NCI-H2171 treated with DMSO at 0.1 percent for 48 hours (cell line): ENCODE results near the gene CFAP206.
"Not testable (repeated sequence)": the region's sequence is repeated elsewhere in the genome, so short reads cannot be mapped to it uniquely, and the experiment has no call there.

Experiments used
- DNase-seq: peaks from one replicate; lab custom pipeline; 2025; lab: John Stamatoyannopoulos, UW

The CFAP206 gene

DNA sequence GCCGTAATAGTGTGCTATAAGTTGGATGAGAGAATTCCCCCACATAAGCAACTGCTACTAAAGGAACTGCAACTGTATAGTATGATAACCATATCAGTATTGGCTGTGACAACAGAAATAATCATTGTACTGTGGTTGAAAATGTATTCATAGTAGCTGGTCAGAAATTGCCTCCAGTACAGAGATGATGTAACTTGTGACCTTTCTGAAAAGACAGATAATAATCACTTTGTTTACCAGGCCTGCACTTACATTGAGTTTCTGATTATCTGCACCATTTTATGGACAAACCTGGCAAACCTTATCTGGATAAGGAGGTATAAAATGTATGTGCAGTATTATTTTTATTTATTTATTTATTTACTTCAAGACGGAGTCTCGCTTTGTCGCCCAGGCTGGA is 19.0 kb downstream of the CFAP206 start:
- no peak for DNase-seq

DNA sequence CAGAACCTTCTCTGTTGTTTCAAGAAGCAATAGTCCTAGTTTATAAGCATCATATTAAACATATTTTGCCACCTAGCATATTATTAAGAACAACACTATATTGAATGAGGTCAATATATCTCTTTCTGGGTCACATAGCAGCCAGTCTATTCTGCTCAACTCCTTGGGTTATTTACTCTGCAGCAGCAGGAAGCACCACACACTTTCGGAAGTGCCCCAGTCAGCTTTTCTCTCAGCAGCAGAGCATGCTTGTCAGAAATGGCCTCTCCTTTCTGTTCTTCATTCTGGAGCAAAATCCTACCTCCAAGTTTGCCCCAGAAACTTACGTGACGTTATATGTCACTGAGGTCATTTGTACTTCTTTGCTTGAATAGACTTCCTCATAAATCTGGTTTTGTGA is 22.7 kb downstream of the CFAP206 start:
- no peak for DNase-seq

DNA sequence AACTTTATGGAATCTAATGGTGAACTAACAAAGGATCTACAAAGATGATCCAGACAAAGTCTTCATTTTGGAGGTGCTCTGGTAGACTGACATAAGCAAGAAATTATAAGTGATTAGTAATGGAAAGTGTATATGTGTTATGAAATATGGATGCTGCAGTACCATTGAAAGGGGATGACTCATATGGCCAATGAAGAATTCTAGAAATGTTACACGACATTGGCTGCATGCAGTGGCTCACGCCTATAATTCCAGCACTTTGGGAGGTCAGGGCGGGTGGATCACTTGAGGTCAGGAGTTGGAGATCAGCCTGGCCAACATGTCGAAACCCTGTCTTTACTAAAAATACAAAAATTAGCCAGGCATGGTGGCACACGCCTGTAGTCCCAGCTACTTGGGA is 23.5 kb downstream of the CFAP206 start:
- no peak for DNase-seq

DNA sequence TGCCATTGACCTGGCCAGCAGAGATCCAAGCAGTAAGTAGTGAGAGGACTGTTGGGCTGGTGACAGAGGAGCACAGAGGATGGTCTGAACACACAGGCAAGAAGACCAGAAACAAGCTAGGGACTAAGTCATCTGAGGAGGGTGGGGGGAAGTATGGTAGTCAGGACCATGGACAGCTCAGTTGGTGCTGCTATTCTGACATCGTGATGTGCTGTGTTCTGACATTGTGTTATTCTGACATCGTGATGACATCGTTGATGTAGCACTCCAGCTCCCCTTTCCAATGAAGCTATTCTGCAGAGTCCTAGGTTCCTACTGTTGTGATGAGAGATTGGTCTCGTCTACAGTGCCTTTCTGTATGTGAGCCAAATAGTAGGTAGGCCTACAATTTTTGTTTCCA is 28.7 kb downstream of the CFAP206 start:
- no peak for DNase-seq

DNA sequence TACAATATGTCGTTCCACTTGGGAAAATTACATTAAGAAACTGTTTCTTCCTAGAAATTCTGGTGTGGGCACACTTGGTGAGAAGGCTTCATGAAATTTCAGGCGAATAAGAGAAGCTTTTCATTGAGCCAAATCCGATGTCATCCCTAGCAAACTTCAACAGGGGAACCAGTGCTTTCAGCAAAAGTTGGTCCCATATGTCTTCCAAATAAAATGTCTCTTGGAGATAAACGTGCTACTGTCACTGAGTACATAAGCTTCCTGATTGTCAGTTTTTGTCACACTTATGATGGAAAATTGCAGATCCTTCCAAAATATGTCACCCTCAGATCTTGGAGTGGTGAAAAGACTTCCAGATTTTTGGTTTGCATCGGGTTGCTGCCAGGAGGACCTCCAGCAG is 33.9 kb downstream of the CFAP206 start:
- DNase-seq: no peak

DNA sequence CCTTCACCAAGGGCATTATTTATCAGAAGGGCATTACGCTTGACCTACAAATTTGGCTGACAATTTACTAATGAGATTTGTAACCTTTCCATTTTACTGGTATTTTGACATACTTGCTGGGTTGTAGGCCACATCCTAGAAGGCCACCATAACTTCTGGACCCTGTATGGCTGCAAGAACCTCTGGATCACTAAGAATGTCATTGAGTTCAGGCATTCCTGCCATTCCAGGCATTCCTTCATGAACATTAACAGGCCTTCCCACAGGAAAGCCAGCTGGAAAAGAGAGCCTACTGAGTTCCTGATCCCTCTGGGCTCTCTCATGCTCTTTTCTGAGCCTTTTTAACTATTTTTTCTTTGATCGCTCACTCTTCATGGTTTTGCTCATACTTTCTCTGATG is 36.6 kb downstream of the CFAP206 start:
- no peak for DNase-seq

DNA sequence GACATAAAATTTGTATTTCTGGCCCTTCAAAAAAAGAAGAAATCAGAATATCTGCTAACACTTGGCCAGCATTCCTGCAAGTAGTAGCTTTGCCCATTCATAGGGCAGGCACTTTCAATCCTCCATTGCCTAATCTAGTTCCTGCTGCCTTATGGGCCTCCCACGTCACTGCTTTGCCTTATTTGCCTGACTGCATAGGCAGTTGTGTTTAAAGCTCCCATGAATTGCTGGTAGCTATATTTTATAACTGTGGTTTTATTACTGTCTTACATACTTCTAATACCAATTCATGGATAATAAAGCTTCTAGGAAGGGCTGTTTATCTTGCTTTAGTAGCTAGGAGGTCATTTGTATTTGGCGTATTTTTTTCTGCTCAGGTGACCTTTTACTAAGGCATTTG is 57.3 kb downstream of the CFAP206 start:
- no peak for DNase-seq

DNA sequence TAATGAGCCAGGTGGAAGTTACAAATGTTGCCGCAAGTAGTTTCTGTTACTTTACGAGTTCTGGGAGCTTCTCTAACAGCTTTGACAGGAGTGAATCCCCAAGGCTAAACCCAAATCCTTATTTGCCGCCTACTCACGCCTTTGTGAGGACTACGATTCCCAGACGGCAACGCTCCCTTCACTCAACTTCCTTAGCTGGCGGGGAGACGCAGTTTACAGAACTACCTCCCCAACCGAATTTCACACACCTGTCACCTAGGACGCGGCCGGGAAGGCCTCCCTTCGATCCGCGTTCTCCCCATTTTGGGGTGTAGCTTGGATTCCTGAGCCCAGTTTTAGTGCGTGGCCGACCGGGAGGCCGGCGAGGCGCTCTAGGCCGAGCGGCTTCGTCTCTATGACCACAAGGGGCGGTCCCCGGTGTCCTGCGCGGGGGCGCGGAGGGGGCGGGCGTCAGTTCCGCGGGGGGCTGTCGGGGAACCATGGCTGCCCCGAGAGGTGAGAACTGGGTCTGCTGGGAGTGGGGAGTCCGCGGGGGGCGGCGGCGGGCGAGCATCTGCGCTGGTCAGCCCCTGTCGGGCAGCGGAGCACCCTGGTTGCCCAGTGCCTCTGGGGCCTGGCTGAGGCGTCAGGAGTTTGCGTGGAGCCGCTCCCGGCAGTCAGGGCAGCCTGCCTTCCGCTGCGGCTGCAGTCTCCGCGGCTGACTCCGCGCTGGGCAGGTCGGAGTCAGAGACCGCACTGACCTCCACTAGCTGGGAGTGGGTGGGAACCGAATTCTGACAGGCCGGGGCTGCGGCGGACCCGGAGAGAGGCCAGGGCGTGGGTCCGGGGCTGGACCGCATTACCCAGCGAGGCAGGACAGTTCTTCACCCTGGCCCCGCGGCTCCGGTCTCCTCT is 65.0 kb downstream of the CFAP206 start, which contains the start of gene SLC35A1:
Gene SLC35A1, plus strand, starts transcription at position 450 of the 894 bp plus-strand sequence. Its CDS starts 30 bp downstream, at position 480.
- DNase-seq: peak; percentile 83

DNA sequence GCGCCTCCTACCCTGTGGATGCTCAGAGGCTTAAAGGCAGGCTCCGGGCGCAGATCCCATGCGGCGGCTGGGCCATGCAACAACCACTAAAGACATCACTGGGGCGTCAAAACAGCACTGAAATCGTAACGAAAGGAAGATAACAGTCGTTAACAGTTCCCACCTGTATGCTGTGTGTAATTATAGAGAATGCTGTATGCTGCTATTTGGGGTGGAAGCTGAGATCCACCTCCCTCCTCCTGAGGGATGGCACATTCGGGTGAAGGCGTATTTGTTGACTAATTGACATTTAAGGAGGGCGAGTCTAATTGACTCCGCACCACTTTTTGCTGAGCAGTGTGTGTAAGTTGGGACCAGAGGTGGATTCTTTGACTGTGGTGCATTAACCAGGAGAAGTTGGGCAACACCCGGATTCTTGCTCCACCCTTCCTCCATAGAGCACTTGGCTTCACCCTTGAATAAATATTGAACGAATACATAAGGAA is 65.7 kb downstream of the CFAP206 start:
- DNase-seq: peak; percentile 67

DNA sequence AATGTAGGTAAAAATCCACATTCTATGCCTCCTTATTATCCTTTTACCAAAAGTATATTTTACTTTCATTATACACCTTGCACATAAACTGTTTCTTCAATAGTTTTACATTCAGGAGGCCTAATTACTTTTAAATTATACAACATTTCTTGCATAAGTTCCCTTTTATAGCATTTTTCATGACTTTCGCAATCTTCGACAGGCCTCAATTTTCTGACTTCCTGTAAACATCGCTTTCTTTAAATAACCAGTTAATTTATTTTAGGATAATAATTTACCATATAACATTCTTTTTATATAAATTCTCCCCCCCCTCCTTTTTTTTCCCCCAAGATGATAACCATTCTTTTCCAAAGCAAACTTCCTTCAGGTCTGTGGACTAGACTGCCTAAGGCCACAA is 74.2 kb downstream of the CFAP206 start:
- no peak for DNase-seq

DNA sequence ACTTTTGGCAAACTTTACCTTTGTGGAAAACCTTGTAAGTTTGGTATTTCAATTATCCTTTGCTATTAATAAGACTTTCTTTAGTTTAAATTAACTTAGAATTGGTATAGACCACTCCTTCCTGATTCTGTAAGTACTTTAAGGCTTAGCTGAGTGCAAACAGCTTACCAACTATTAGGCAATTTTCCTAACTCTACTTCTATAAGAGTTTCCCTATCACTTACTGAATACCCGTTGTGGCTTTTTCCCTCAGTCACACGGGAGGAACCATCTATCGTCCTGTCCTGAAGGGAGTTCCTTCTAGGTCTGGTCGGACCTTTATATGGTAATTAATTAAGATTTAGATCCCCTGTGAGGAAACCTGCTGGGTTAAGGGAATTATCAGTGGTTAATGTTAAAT is 74.6 kb downstream of the CFAP206 start:
- no peak for DNase-seq

DNA sequence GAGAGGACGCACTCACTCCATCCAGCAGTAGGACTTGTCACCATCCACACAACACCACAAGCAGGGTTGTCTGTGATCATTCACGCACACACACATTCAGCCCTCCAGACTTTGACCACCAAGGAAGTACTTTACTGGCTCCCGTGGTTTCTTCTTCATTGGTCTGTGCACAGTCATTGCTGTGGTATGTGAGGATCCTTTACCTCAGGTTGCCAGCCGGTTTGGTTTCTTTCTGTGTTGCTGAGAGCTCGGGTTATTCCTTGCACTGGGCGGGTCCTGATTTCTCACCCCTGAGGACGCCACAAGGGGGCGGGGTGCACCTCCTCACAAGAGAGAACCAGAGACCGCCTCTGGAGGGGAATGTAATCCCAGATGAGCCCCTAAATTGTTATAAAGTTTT is 76.2 kb downstream of the CFAP206 start:
- no peak for DNase-seq

DNA sequence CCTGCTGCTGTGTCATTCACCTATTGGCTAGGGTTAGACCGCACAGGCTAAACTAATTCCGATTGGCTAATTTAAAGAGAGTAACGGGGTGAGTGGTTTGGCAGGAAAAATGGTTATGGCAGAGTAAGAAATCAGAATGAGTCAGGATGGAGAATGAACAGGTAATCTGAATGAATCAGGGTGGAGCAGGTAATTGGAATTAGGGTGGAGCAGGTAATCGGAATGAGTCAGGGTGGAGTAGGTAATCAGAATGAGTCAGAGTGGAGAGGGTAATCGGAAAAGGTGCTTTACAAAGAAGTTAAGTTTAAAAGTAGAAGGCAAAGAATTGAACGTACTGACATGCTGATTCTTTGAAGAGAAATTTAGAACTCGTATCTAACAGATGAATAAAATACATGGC is 76.7 kb downstream of the CFAP206 start:
- DNase-seq: no peak

DNA sequence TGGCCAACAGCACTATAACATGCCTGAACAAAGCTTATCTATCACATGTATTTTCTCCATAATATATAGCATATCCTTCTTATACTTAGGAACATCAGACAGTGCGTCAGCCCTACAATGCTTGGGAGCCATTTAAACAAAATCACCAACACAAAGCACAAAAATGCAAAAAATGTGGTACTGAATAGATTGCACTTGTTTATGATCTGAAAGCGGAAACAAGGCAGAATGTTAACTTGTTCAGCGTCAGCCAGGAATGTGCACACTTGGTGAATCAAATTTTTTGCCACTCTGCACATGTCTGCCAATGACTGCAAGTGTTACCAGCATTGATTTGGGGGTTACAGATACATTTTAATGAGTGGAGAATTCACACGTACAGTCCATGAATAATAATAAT is 79.8 kb downstream of the CFAP206 start:
- no peak for DNase-seq

DNA sequence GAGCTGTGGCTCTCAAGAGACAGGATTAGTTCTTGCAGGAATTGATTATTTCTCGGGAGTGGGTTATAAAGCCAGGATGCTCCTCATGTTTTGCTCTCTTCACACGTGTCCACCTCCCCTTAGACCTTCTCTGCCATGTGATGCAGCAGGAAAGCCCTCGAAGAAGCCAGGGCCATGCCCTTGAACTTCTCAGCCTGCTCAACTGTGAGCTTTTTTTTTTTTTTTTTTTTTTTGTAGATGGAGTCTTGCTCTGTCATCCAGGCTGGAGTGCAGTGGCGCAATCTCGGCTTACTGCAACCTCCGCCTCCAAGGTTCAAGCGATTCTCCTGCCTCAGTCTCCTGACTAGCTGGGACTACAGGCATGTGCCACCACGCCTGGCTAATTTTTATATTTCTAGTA is 81.6 kb downstream of the CFAP206 start:
- DNase-seq: not testable (repeated sequence)

DNA sequence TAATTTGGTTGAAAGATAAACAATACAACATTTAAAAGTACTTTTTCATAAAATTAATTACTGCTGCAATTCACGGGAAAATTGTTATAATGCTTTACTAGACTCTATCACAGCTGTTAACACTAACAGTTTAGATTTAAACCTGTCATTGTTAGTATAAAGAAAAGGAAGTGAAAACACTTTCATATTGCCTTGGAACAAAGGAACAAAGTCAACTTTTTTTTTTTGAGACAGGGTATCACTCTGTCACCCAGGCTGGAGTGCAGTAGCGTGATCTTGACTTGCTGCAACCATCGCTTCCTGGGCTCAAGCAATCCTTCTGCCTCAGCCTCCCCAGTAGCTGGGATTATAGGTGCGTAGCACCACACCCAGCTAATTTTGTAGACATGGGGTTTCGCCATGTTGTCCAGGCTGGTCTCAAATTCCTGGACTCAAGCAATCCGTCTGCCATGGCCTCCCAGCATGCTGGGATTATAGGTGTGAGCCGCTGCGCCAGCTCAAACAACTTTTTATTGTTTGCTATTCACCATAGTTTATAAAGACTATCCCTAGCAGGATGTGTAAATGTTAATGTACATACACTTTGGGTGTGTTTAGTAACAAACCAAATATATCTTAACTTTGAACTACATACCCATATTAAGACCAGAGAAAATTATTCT is 87.1 kb downstream of the CFAP206 start:
- DNase-seq: no peak

DNA sequence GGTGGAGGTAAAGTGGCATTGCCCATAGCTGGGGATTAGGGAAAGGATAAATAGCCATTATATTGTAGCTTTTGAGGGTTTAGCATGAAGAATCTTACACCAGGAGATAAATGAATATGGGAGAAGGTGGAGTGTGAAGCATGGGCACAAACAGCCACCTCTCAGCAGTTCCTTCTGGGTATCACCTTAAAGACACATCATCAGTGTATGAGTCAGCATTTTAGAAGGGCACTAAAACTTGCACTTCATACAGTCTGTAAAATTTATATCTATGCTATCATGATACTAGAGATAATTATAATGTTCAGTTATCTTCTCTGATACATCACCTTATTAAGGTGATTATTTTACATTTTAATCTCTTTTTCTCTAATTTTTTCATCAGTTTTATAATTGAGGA is 90.3 kb downstream of the CFAP206 start:
- DNase-seq: no peak

DNA sequence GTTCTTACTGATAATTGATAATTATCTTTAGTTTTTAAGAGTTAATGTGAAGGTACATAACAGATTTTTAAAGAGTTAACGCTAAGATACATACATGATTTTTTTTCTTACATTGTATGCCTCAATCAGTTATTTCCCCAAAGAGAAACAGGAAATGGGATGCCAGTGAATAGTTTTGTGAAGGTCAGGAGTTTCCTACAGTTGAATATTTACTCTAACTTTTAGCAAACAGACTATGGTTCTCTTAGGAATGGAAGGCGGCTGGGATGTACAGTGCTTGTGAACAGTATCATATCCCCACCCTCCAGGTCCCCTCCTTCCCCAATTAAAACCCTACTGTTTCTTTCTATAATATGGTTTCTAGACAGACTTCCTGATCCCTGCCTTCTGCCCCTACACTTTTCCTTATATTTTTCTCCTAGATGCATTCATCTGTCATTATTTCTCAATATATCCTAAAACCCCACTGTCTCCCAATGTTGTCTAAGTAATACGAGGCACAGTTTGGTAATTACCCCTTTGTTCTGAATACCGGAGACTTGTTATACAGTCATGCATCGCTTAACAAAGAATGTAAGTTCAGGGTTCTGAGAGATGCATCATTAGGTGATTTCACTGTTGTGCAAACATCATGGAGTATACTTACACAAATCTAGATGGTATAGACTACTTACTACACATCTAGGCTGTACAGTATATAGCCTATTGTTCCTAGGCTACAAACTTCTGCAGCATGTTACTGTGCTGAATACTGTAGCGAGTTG is 94.2 kb downstream of the CFAP206 start:
- DNase-seq: no peak

DNA sequence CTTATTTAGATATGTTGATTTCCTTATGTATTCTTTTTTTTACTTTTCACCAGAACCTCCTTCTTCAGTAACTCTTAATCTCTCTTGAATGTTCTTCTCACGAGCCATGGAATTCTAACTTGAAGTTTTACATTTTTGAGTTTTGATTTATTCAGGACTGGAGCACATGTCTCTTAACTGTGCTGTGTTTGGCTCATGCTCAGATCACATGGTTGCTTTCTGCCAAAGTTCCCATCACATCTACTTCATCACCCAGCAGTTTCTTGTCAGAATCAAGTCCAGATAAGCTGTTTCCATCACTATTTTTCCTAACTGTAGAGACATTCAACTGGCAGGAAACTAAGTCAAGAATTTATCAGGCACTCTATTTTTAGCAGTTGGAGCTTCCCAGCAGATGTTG is 96.7 kb downstream of the CFAP206 start:
- DNase-seq: no peak
